ENCODE results near the gene CDC42BPG.

DNA sequence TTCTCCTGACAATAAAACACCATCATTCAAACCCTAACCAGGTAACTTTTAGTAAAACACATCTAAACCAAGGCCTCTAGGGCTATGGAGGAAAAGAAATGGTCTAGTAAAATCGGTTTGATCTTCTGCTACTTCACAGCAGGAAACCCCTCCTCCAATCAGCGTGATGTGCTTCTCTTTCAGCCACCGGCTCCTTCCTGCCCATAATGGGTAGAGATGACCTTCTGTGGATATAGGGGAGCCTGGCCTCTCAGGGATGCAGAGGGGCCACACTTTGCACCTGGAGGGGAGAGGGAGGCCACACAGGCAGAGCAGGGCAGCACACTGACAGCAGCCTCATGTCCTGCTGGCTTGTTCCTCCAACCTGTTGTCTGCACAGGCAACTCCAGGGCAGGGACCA is 27.0 kb upstream of the CDC42BPG start:
- TF ChIP-seq, protein P1, sequence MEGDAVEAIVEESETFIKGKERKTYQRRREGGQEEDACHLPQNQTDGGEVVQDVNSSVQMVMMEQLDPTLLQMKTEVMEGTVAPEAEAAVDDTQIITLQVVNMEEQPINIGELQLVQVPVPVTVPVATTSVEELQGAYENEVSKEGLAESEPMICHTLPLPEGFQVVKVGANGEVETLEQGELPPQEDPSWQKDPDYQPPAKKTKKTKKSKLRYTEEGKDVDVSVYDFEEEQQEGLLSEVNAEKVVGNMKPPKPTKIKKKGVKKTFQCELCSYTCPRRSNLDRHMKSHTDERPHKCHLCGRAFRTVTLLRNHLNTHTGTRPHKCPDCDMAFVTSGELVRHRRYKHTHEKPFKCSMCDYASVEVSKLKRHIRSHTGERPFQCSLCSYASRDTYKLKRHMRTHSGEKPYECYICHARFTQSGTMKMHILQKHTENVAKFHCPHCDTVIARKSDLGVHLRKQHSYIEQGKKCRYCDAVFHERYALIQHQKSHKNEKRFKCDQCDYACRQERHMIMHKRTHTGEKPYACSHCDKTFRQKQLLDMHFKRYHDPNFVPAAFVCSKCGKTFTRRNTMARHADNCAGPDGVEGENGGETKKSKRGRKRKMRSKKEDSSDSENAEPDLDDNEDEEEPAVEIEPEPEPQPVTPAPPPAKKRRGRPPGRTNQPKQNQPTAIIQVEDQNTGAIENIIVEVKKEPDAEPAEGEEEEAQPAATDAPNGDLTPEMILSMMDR (IDR thresholded peaks at IDR 0.05) = no peak
- no peak for TF ChIP-seq POLR2A (IDR thresholded peaks at IDR 0.05)
